Right lobe of liver (tissue), 4 donors: ENCODE results near the gene C3orf49.

Source experiments
- CTCF ChIP-seq, 4 donors: fragments of 200-600 bp in 3 of 4; fragments of 450-650 bp in 1 of 4; IDR thresholded peaks; one replicate each; pipeline versions ENCODE4 v1.5.1 to v1.8.0; 2016 to 2022; ENCODE audit warnings: antibody characterized with exemption in 4 of 4, mild to moderate bottlenecking in 2 of 4
- POLR2A ChIP-seq: fragments of 450-650 bp; IDR thresholded peaks from one replicate; pipeline ENCODE4 v1.6.1; 2017; ENCODE audit warnings: antibody characterized with exemption, mild to moderate bottlenecking
- donor health status: DM: no; HTN: no; CAD: no.
- donor health status: DM: no; HTN: no; CAD: no.
- donor health status: DM: no; HTN: yes; CAD: no.

GRCh38 chr3:63800097-63800496 lies 19.0 kb upstream of the C3orf49 start:
- no peak for TF ChIP-seq CTCF (IDR thresholded peaks at IDR 0.05)
- TF ChIP-seq POLR2A, result no peak
